Measurements from ENCODE around the gene CGA.
"Not testable (repeated sequence)": the region's sequence is repeated elsewhere in the genome, so short reads cannot be mapped to it uniquely, and the experiment has no call there.

The CGA gene

DNA sequence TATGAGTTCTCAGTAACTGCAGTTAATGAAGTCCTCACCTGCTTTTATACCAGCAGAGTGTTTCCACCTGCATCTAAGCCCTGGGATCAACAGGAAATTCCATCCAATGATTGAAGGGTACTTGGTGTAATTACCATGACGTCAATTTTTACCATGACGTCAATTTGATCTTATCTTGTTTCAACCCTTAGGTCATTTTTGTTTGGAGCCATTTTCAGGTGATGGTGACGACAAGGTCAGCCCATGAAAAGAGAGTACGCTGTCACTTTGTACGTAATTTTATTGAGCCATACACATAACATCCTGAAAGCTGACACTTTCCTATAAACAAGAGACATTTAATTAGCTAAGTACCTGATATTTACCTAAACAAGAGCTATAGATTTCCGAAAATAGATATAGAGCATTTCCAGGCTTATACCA is at the start of gene CGA:
Gene CGA (minus strand): TSS at position 20 of the 423 bp plus-strand sequence. CDS start 6,906 bp downstream, outside the sequence.
- DNase-seq = no peak

DNA sequence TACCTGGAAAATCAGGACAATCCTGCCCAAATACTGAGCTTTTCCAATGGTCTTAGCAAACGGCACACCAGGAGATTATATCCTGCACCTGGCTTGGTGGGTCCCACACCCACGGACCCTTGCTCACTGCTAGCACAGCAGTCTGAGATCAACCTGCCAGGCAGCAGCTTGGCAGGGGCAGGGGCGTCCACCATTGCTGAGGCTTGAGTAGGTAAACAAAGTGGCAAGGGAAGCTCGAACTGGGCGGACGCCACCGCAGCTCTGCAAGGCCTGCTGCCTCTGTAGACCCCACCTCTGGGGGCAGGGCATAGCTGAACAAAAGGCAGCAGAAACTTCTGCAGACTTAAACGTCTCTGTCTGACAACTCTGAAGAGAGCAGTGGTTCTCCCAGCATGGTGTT is 45.0 kb upstream of the CGA start:
- not testable (repeated sequence) for DNase-seq

DNA sequence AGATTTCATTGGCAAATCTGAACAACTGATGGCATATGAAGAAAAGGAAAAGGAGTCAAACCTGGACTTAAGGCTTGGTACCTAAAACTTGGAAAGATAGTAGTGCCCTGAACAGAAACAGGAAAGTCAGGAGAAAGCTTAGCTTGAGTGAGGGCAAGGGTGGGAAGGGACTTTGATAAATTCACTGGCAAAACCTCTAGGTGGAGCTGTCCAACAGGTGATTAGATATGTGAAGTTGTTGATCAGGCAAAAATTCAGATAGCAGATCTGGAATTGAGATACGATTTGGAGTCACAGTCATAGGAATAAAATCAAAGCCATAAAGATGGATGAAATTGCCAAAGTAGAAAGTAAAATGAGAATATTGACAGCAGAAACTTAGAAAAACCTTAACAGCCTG is 44.3 kb upstream of the CGA start:
- peak; percentile 35 to 73 for DNase-seq

DNA sequence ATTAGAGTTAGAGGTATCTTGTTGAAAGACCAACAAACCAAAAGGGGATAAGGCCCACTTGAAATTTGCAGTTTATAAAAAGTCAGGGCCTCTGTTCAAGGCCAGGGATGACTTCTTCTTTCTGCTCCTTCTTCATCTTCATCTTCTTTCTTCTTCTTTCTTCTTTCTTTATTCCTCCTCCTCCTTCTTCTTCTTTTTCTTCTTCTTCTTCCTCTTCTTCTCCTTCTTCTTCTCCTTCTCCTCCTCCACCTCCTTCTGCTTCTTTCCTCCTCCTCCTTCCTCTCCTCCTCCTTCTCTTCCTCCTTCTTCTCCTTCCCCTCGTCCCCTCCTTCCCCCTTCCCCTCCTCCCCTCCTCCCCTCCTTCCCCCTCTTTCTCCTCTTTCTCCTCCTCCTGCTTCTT is 42.1 kb upstream of the CGA start:
- no peak for DNase-seq

GRCh38 chr6:87127737-87128136 is 32.8 kb upstream of the CGA start:
- DNase-seq = no peak

GRCh38 chr6:87126501-87126900 is 31.6 kb upstream of the CGA start:
- no peak for DNase-seq

DNA sequence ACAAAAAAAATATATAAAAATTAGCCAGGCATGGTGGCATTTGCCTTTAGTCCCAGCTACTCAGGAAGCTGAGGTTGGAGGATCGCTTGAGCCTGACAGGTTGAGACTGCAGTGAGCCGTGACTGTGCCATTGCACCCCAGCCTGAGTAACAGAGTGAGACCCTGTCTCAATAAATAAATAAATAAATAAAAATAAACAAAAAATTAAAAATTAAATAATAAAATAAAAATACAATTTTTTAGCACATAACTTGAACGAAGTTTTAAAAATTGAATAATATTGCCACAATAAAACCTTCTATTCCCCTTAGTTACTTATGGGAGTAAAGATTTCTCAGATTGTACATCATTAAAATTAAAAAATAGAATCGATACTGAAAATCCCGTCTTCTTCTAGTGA is 29.2 kb upstream of the CGA start:
- DNase-seq = no peak

DNA sequence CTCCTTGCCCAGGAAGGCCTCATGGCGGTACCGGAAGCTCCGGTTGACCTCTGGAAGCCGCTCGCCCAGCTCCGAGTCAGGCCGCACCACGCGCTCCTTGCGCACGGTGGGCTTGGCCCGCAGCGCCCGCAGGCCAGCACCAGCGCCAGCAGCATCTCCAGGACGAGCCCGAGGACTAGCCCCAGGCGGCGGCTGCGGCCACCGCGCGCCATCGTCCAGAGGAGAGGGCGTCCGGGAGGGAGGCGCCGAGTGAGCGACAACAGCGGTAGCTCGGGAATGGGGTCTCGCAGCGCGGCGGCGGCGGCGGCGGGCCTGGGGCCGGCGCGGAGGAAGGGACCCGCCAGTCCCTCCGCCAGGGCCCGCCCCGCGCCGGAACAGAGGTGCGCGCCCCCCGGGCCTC is 27.6 kb upstream of the CGA start:
- DNase-seq = no peak

GRCh38 chr6:87118054-87118453 is 23.1 kb upstream of the CGA start:
- no peak for DNase-seq

- no peak for DNase-seq
These were observed 22.0 kb upstream of the CGA start for GRCh38 chr6:87116922-87117321.

DNA sequence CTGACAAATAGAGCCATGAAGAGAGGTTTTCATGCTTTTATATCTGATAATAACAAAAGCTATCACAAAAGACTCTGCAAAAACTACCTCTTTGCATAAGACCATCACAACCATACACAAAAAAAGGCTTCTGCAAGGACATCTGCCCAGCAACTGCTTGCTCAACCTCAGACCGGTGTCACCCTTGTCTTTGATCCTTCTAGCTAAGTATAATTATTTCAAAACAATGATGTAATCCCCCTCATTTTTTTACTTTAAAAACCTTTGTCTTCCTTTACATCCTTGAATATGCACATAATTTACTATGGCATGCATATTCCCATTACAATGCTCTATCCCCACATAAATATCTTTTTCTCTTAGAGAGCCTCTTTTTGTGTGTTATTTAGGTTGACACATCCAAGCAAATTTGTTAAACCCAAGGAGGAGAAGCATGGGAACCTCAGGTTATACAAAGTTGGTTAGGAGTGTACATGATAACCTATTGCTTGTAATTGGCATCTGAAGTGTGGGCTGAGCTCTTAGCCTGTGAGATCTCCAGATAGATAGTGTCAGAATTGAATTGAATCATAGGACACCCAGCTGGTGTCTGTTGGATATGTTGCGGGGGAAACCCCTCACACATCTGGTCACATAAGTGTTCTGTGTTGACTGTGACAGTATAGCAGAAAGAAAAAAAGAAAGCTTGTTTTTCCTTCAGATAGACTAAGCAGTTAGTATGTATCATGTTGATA is 20.7 kb upstream of the CGA start:
- no peak for DNase-seq

GRCh38 chr6:87110636-87111035 is 15.7 kb upstream of the CGA start:
- peak; percentile 54 to 83 for DNase-seq

DNA sequence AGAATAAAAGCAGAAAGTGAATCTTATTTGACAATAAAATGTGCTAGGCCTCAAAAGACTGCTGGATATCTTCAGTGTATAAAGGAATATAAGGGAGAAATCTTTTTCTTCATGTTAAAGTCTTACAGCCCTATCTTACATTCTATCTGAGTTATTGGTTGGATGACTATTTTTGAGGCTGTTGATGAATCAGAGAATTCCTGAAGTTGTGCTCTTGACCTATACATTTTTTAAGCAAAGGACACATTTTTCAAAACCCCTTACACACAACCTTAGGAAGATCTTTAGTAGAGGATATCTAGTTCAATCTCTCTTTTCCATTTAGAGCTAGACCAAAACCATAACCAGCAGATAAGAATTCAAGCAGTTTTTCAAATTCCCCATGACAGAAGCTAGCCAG is 10.9 kb upstream of the CGA start:
- DNase-seq = no peak

- peak; percentile 12 to 25 for DNase-seq
These were observed 9.8 kb upstream of the CGA start for GRCh38 chr6:87104667-87105066.

- DNase-seq = no peak
These were observed 9.2 kb upstream of the CGA start for GRCh38 chr6:87103977-87104601.

- DNase-seq = peak in 1 of 2 donors; percentile 12
These were observed 7.3 kb upstream of the CGA start for GRCh38 chr6:87102151-87102621.

- DNase-seq = no peak
These were observed 6.2 kb upstream of the CGA start for GRCh38 chr6:87101067-87101466.

GRCh38 chr6:87100216-87100615 is 5.3 kb upstream of the CGA start:
- DNase-seq = no peak

DNA sequence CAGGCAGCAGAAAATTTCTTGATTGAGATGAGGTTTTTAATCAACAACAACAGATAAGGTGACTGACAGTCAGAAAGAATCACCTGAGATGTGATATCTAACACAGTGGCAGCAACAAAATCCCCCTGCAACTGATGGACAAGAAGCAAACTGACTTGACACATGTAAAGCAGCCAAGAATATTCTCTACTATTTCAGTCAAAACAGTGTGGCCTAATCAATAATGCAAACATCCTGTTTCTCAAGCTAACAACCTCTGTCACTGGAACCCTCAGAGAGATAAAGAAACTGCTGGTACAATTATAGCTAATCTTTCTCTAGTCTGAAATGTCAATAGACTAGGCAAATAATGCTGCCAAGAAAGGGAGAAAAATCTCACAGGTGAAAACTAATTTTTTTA is 4.6 kb upstream of the CGA start:
- DNase-seq = no peak

GRCh38 chr6:87094576-87094975 is 330 bp downstream of the CGA start:
- no peak for DNase-seq

GRCh38 chr6:87093651-87094050 is 1.3 kb downstream of the CGA start:
- no peak for DNase-seq

- DNase-seq = no peak
These were observed 1.7 kb downstream of the CGA start for GRCh38 chr6:87093199-87093598.

DNA sequence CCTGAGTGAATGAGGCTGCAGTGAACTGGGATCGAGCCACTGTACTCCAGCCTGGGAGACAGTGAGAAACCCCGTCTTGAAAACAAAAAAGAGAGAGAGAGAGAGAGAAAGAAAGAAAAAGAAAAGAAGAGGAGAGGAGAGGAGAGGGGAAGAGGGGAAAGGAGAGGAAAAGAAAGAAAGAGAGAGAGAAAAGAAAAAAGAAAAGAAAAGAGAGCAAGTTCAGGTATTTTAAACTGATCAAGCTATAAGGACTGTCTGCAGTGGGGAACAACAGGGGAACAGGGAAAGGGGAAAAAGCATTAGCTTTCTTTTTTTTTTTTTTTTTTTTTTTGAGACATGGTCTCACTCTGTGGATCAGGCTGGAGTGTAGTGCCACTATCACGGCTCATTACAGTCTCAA is 2.5 kb downstream of the CGA start:
- DNase-seq = no peak

DNA sequence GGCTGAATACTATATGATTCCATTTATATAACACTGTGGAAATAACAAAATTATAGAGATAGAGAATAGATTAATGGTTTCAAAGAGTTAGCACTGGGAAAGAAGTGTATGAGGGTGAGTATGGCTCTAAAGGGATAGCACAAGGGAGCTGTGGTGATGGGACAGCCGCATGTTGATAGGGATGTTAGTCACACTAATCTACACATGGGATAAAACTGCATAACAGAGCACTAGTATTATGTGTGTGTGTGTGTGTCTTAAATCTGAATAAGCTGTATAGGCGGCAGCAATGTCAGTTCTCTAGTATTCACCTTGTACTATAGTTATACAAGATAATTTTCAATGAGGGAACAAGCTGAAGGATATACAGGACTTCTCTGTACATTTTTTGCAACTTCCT is 5.8 kb downstream of the CGA start:
- DNase-seq = no peak

- no peak for DNase-seq
These were observed 6.8 kb downstream of the CGA start for GRCh38 chr6:87088076-87088475.

Data from inflammatory macrophage treated with lipopolysaccharide for 1 hour (primary cell).